Liver (tissue), 9 donors: ENCODE results near the gene ADAP1. TPM values are rescaled to one million over a fixed set of nuclear protein-coding genes. Genes with fewer than 3 reads are reported as not detected.

Experiments
- DNase-seq: peaks from one replicate; pipeline ENCODE4 v3.0.0-alpha.2; 2017; ENCODE audit warnings: low spot score
- H3K27ac ChIP-seq, 2 donors: one replicate each; pipeline ENCODE4 v1.7.0; 2013; ENCODE audit warnings: inconsistent platforms in 2 of 2, low read length in 2 of 2, control low read depth in 1 of 2, low read depth in 1 of 2, mild to moderate bottlenecking in 1 of 2
- H3K27me3 ChIP-seq, 4 donors: one replicate each; pipeline versions ENCODE4 v1.6.1 to v1.7.0; 2013; ENCODE audit warnings: low read length in 3 of 4, inconsistent platforms in 1 of 4, mild to moderate bottlenecking in 1 of 4, moderate library complexity in 1 of 4; ENCODE audit not compliant: control insufficient read depth in 4 of 4, insufficient read depth in 4 of 4
- H3K36me3 ChIP-seq, 4 donors: one replicate each; pipeline versions ENCODE4 v1.6.1 to v1.7.0; 2013; ENCODE audit warnings: low read length in 3 of 4, mild to moderate bottlenecking in 3 of 4, low read depth in 1 of 4, moderate library complexity in 1 of 4; ENCODE audit not compliant: control insufficient read depth in 4 of 4, insufficient read depth in 3 of 4
- H3K4me1 ChIP-seq, 4 donors: one replicate each; pipeline versions ENCODE4 v1.6.1 to v1.7.0; 2013; ENCODE audit warnings: low read length in 3 of 4, mild to moderate bottlenecking in 3 of 4, moderate library complexity in 1 of 4; ENCODE audit not compliant: control insufficient read depth in 4 of 4, insufficient read depth in 4 of 4
- H3K4me3 ChIP-seq, 3 donors: one replicate each; pipeline versions ENCODE4 v1.6.1 to v1.7.0; 2013; ENCODE audit warnings: low read length in 3 of 3, control low read depth in 1 of 3, low read depth in 1 of 3, mild to moderate bottlenecking in 1 of 3
- H3K9ac ChIP-seq, 2 donors: one replicate each; pipeline ENCODE4 v1.7.0; 2013; ENCODE audit warnings: low read length in 2 of 2, mild to moderate bottlenecking in 2 of 2, moderate library complexity in 2 of 2, control low read depth in 1 of 2, low read depth in 1 of 2
- H3K9me3 ChIP-seq, 4 donors: one replicate each; pipeline versions ENCODE4 v1.6.1 to v1.7.0; 2013; ENCODE audit warnings: low read length in 3 of 4; ENCODE audit not compliant: control insufficient read depth in 4 of 4
- ATF3 ChIP-seq: IDR thresholded peaks from 2 replicates; pipeline ENCODE4 v1.6.1; 2016; ENCODE audit warnings: antibody characterized with exemption
- CTCF ChIP-seq: fragments of 150-350 bp; IDR thresholded peaks from 2 replicates; pipeline ENCODE4 v1.5.1; 2017; ENCODE audit warnings: improper control_type of control experiment, low read depth, low read length; ENCODE audit not compliant: missing input control
- EGR1 ChIP-seq, 2 donors: IDR thresholded peaks; 2 replicates each; pipeline ENCODE4 v1.6.1; 2016 to 2018; ENCODE audit warnings: antibody characterized with exemption in 2 of 2, low read depth in 2 of 2
- FOXA1 ChIP-seq: IDR thresholded peaks from 2 replicates; pipeline ENCODE4 v1.6.1; 2016; ENCODE audit warnings: antibody characterized with exemption
- FOXA2 ChIP-seq: IDR thresholded peaks from 2 replicates; pipeline ENCODE4 v1.6.1; 2016; ENCODE audit warnings: antibody characterized with exemption
- GABPA ChIP-seq, 2 donors: IDR thresholded peaks in 1 of 2; conservative IDR thresholded peaks in 1 of 2; 2 replicates each; pipeline ENCODE4 v1.6.1; 2016; ENCODE audit warnings: antibody characterized with exemption in 2 of 2, mild to moderate bottlenecking in 1 of 2, moderate library complexity in 1 of 2
- HNF4A ChIP-seq, 2 donors: conservative IDR thresholded peaks; 2 replicates each; pipeline ENCODE4 v1.6.1; 2016; ENCODE audit warnings: antibody characterized with exemption in 2 of 2, mild to moderate bottlenecking in 2 of 2
- HNF4G ChIP-seq: IDR thresholded peaks from 2 replicates; pipeline ENCODE4 v1.6.1; 2016; ENCODE audit warnings: antibody characterized with exemption
- JUND ChIP-seq, 2 donors: IDR thresholded peaks; 2 replicates each; pipeline ENCODE4 v1.6.1; 2016; ENCODE audit warnings: antibody characterized with exemption in 2 of 2
- MAX ChIP-seq: IDR thresholded peaks from 2 replicates; pipeline ENCODE4 v1.6.1; 2016; ENCODE audit warnings: antibody characterized with exemption
- NR2F2 ChIP-seq: IDR thresholded peaks from 2 replicates; pipeline ENCODE4 v1.6.1; 2016; ENCODE audit warnings: antibody characterized with exemption
- RAD21 ChIP-seq, 2 donors: IDR thresholded peaks; 2 replicates each; pipeline ENCODE4 v1.6.1; 2016; ENCODE audit warnings: antibody characterized with exemption in 2 of 2, mild to moderate bottlenecking in 2 of 2
- REST ChIP-seq: IDR thresholded peaks from 2 replicates; pipeline ENCODE4 v1.6.1; 2016; ENCODE audit warnings: antibody characterized with exemption, mild to moderate bottlenecking
- RXRA ChIP-seq, 2 donors: IDR thresholded peaks; 2 replicates each; pipeline ENCODE4 v1.6.1; 2017 to 2018; ENCODE audit warnings: antibody characterized with exemption in 2 of 2, mild to moderate bottlenecking in 1 of 2
- SP1 ChIP-seq: IDR thresholded peaks from 2 replicates; pipeline ENCODE4 v1.6.1; 2018; ENCODE audit warnings: antibody characterized with exemption, mild to moderate bottlenecking
- TAF1 ChIP-seq: conservative IDR thresholded peaks from 2 replicates; pipeline ENCODE4 v1.6.1; 2016; ENCODE audit warnings: antibody characterized with exemption, mild to moderate bottlenecking
- YY1 ChIP-seq: IDR thresholded peaks from 2 replicates; pipeline ENCODE4 v1.6.1; 2016; ENCODE audit warnings: antibody characterized with exemption, mild to moderate bottlenecking
- ZBTB33 ChIP-seq: IDR thresholded peaks from 2 replicates; pipeline ENCODE4 v1.6.1; 2016; ENCODE audit warnings: antibody characterized with exemption
- WGBS: extraction: QIAGEN DNeasy Blood & Tissue Kit; methylation state at CpG from one replicate; pipeline ENCODE4 v1.1.7; 2013; 5-methylcytosine and 5-hydroxymethylcytosine counted together
- polyA plus RNA-seq, 2 donors: library from polyadenylated mRNA; stranded (reverse) in 1 of 2; unstranded in 1 of 2; fragments of 200-250 nt in 1 of 2; fragments of >200 nt in 1 of 2; fragmentation: Nextera tagmentation in 1 of 2; extraction: Ambion mirVana in 1 of 2; gene quantifications; one replicate each; pipeline versions ENCODE4 v1.2.1 to v1.2.3, GENCODE V29; 2013 to 2015
- total RNA-seq, 2 donors: library from RNA; depleted of rRNA; stranded (reverse); fragments of >200 nt; gene quantifications; one replicate each; pipeline ENCODE4 v1.2.3, GENCODE V29; 2014
- donor health status: healthy.
- donor health status: healthy.
- donor health status: healthy.
- donor health status: healthy.
- donor health status: healthy.

ADAP1 gene
- total and polyA plus RNA-seq, 4 donors = 0.46 to 3.7 (median 2.7) TPM

GRCh38 chr7:875051-875450 is 79.4 kb downstream of the ADAP1 start:
- no peaks in the 10 kb centered on the region for H3K27me3 ChIP-seq
- H3K4me3 ChIP-seq = no peak overlapping the region
- peaks cover 6 to 34% (median 22%) of the 10 kb centered on the region in 4 donors for H3K4me1 ChIP-seq
- H3K9me3 ChIP-seq = no peaks in the 10 kb centered on the region
- no peak for TF ChIP-seq RAD21 (IDR thresholded peaks at IDR 0.05)
- no peak for TF ChIP-seq ATF3
- no peak for TF ChIP-seq REST
- no peak for TF ChIP-seq NR2F2
- no peak for TF ChIP-seq ZBTB33
- no peak for TF ChIP-seq HNF4A (conservative IDR thresholded peaks at IDR 0.05)
- no peak for TF ChIP-seq SP1
- no peak for TF ChIP-seq MAX
- TF ChIP-seq RXRA (IDR thresholded peaks at IDR 0.05) = no peak
- TF ChIP-seq GABPA (IDR thresholded peaks at IDR 0.05 in 1 of 2, conservative IDR thresholded peaks at IDR 0.05 in 1 of 2) = no peak
- no peak for TF ChIP-seq YY1
- TF ChIP-seq CTCF = no peak
- TF ChIP-seq JUND (IDR thresholded peaks at IDR 0.05) = no peak
- no peak for TF ChIP-seq TAF1
- TF ChIP-seq EGR1 (IDR thresholded peaks at IDR 0.05; ENCODE audit: low read depth in 2 of 2) = no peak
- TF ChIP-seq FOXA2 = no peak
- no peak for TF ChIP-seq FOXA1
- TF ChIP-seq HNF4G = no peak
- peaks cover 0 to 12% (median 2%) of the 10 kb centered on the region in 4 donors for H3K36me3 ChIP-seq
- 84% methylated on average over 7 of the region's 7 CpGs for WGBS
- H3K27ac ChIP-seq = peak overlapping the region; percentile 71 to 82
- no peak for DNase-seq
- no peak overlapping the region for H3K9ac ChIP-seq
